K562 (cell line): ENCODE measurements around the gene NUP210. TPM values are rescaled to one million over a fixed set of nuclear protein-coding genes. Genes with fewer than 3 reads are reported as not detected.

Source experiments
- CBX3 ChIP-seq, 2 experiments: IDR thresholded peaks; 1 replicate in 1 of 2; 2 replicates in 1 of 2; pipeline ENCODE4 v1.6.1; 2012; ENCODE audit warnings: inconsistent platforms in 2 of 2, low read length in 2 of 2, borderline replicate concordance in 1 of 2, control low read depth in 1 of 2
- HDAC2 ChIP-seq: fragments of 450-650 bp; IDR thresholded peaks from 2 replicates; pipeline ENCODE4 v1.6.1; 2016; ENCODE audit warnings: mild to moderate bottlenecking
- HIVEP1 ChIP-seq: fragments of 250-450 bp; sonication (Bioruptor Pico); IDR thresholded peaks from 2 replicates; pipeline ENCODE4 v1.4.0; 2020; ENCODE audit warnings: mild to moderate bottlenecking
- ILF3 ChIP-seq: fragments of 450-650 bp; IDR thresholded peaks from 2 replicates; pipeline ENCODE4 v1.6.1; 2018; ENCODE audit warnings: antibody characterized with exemption, mild to moderate bottlenecking, moderate library complexity, borderline replicate concordance
- NFE2L1 ChIP-seq: fragments of 450-650 bp; IDR thresholded peaks from 2 replicates; pipeline ENCODE4 v1.6.1; 2016; ENCODE audit warnings: missing genetic modification characterization, low read depth, mild to moderate bottlenecking, missing compliant biosample characterization, moderate library complexity, borderline replicate concordance
- PKNOX1 ChIP-seq: fragments of 450-650 bp; IDR thresholded peaks from 2 replicates; pipeline ENCODE4 v1.6.1; 2016
- SOX6 ChIP-seq: fragments of 450-650 bp; IDR thresholded peaks from 2 replicates; pipeline ENCODE4 v1.6.1; 2014; ENCODE audit warnings: mild to moderate bottlenecking
- STAG1 ChIP-seq: sonication (generic); formaldehyde crosslinking; IDR thresholded peaks from 2 replicates; pipeline ENCODE4 v1.5.0; 2020; ENCODE audit warnings: missing genetic modification reagents, borderline replicate concordance
- ZC3H4 ChIP-seq: sonication (generic); formaldehyde crosslinking; IDR thresholded peaks from 2 replicates; pipeline ENCODE4 v1.9.0; 2021; ENCODE audit warnings: missing genetic modification reagents, borderline replicate concordance
- polyA plus RNA-seq, 8 experiments: library from polyadenylated mRNA; depleted of rRNA in 4 of 8; stranded (reverse) in 5 of 8; unstranded in 3 of 8; fragments of >200 nt; fragmentation: Nextera tagmentation in 2 of 8; fragmentation: Illumina TruSeq in 1 of 8; extraction: Ambion mirVana in 2 of 8; extraction: Trizol in 1 of 8; gene quantifications; 2 replicates each; pipeline versions ENCODE4 v1.2.1 to v1.2.3, GENCODE V29; 2011 to 2014; ENCODE audit warnings: inconsistent platforms in 1 of 8, missing spikeins in 1 of 8
- total RNA-seq, 7 experiments: library from RNA; depleted of rRNA in 6 of 7; stranded (reverse); fragments of >200 nt in 6 of 7; fragmentation: Illumina TruSeq in 2 of 7; extraction: Trizol in 2 of 7; gene quantifications; 2 replicates each; pipeline versions ENCODE4 v1.2.1 to v1.2.3, GENCODE V29; 2011 to 2021; ENCODE audit warnings: low replicate concordance in 1 of 7
- TF ChIP-seq, protein P1 (sequence below), 2 experiments: fragments of 450-650 bp; IDR thresholded peaks; 2 replicates each; pipeline ENCODE4 v1.6.1; 2016
- TF ChIP-seq, protein P2 (sequence below), 2 experiments: fragments of 450-650 bp; formaldehyde crosslinking in 1 of 2; IDR thresholded peaks; 2 replicates each; pipeline versions ENCODE4 v1.4.0 to v1.6.1; 2014 to 2020; ENCODE audit warnings: mild to moderate bottlenecking in 2 of 2, borderline replicate concordance in 1 of 2, low read depth in 1 of 2

The NUP210 gene
- total and polyA plus RNA-seq, 9 of the 15 experiments (the other 6 are each of a cell fraction or from before 2014, with no cell fraction given) = 1.2 to 138 (median 44.0) TPM

DNA sequence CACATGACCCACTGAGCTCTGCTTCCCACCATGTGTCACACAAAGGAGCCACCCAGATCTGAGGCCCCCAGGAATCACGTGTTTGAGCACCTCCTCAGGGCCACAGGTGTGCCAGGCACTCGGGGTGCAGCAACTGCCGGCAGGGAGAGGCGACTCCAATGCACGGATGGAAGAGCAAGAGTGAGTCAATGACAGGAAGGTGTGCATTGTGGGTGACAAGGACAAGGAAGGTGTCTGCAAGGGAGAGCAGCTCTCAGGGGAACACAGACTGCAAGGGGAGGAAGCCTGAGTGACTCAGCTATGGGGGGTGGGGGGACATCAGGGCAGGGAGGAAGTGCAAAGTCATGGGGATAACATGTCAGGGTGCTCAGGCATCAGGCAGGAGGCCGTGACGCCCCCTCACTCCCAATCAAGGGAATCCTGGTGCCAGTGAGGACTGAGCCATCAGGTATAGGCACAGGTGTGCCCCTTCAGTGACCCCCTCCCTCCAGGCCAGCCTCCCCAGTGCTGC, 67.4 kb downstream of the NUP210 start (continued):
- TF ChIP-seq, protein P1, sequence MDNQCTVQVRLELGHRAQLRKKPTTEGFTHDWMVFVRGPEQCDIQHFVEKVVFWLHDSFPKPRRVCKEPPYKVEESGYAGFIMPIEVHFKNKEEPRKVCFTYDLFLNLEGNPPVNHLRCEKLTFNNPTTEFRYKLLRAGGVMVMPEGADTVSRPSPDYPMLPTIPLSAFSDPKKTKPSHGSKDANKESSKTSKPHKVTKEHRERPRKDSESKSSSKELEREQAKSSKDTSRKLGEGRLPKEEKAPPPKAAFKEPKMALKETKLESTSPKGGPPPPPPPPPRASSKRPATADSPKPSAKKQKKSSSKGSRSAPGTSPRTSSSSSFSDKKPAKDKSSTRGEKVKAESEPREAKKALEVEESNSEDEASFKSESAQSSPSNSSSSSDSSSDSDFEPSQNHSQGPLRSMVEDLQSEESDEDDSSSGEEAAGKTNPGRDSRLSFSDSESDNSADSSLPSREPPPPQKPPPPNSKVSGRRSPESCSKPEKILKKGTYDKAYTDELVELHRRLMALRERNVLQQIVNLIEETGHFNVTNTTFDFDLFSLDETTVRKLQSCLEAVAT (IDR thresholded peaks at IDR 0.05) = peak in 1 of 2 experiments; percentile 46; a peak in 1 of 4 replicates
- TF ChIP-seq NFE2L1 (peak; percentile 39; the same call in 1 of the 2 replicates), ZC3H4 (no peak), SOX6 (no peak; the same call in 1 of the 2 replicates), HIVEP1 (CRISPR knock-in tag) (peak; percentile 23; the same call in 1 of the 2 replicates), HDAC2 (peak; percentile 83; the same call in 1 of the 2 replicates), CBX3 (IDR thresholded peaks at IDR 0.05; ENCODE audit: borderline replicate concordance in 1 of 2, low read length in 2 of 2) (peak in 1 of 2 experiments; percentile 84; a peak in 1 of 3 replicates), ILF3 (no peak), STAG1 (CRISPR knock-in tag) (no peak), PKNOX1 (peak; percentile 74)
- TF ChIP-seq, protein P2, sequence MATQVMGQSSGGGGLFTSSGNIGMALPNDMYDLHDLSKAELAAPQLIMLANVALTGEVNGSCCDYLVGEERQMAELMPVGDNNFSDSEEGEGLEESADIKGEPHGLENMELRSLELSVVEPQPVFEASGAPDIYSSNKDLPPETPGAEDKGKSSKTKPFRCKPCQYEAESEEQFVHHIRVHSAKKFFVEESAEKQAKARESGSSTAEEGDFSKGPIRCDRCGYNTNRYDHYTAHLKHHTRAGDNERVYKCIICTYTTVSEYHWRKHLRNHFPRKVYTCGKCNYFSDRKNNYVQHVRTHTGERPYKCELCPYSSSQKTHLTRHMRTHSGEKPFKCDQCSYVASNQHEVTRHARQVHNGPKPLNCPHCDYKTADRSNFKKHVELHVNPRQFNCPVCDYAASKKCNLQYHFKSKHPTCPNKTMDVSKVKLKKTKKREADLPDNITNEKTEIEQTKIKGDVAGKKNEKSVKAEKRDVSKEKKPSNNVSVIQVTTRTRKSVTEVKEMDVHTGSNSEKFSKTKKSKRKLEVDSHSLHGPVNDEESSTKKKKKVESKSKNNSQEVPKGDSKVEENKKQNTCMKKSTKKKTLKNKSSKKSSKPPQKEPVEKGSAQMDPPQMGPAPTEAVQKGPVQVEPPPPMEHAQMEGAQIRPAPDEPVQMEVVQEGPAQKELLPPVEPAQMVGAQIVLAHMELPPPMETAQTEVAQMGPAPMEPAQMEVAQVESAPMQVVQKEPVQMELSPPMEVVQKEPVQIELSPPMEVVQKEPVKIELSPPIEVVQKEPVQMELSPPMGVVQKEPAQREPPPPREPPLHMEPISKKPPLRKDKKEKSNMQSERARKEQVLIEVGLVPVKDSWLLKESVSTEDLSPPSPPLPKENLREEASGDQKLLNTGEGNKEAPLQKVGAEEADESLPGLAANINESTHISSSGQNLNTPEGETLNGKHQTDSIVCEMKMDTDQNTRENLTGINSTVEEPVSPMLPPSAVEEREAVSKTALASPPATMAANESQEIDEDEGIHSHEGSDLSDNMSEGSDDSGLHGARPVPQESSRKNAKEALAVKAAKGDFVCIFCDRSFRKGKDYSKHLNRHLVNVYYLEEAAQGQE (IDR thresholded peaks at IDR 0.05; ENCODE audit: borderline replicate concordance) = no peak
- TF ChIP-seq, protein P2 (CRISPR knock-in tag; IDR thresholded peaks at IDR 0.05; ENCODE audit: low read depth) = no peak
